ENCODE data around the gene GNAS. TPM values are rescaled to one million over a fixed set of nuclear protein-coding genes. Genes with fewer than 3 reads are reported as not detected.

Gene GNAS
- polyA plus RNA-seq, 6 donors from 2014 or later = 133 to 298 (median 194) TPM

DNA sequence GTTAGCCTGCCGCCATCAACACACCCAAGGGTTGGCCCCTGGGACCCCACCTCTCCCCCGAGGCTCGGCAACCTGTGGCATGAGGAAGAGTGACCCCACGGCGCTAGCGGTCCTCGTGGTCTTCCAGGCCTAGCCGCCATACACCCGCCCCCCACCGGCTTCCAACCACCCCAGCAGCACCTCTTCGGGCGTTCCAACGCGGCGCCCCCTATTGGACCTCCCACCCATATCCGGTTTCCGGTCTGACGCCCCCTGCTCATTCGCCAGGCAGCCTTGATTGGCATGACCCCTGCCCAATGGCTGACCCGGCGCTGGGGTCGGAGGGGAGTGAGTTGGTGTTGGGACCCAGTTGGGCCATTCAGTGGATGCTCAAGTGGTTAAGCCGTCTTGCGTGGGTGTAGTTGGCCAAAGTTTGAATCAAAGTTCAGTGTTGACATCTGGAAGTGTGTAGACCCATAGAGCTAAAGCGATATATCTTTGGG, 1.8 kb upstream of the GNAS start, which contains the start of gene GNAS-AS1:
Gene GNAS-AS1, minus strand, starts transcription at position 210 of the 482 bp plus-strand sequence.
- peak within 1 kb of the TSS in 1 of 6 donors; percentile 12 for H3K27ac Mint-ChIP-seq
- H3K27me3 Mint-ChIP-seq = peaks cover 35 to 79% (median 48%) of the 10 kb centered on the region in 3 donors
- H3K36me3 Mint-ChIP-seq = no peaks in the 10 kb centered on the region
- H3K9me3 Mint-ChIP-seq = peaks cover 0 to 6% (median 0%) of the 10 kb centered on the region in 7 donors
- H3K4me3 Mint-ChIP-seq = peak within 1 kb of the TSS; percentile 80 to 94 (median 89)
- H3K4me1 Mint-ChIP-seq = peaks cover 24 to 44% (median 31%) of the 10 kb centered on the region in 3 donors
- DNase-seq (peak; percentile 60), ATAC-seq (ENCODE audit: low read depth in 2 of 2) (peak; percentile 77)

DNA sequence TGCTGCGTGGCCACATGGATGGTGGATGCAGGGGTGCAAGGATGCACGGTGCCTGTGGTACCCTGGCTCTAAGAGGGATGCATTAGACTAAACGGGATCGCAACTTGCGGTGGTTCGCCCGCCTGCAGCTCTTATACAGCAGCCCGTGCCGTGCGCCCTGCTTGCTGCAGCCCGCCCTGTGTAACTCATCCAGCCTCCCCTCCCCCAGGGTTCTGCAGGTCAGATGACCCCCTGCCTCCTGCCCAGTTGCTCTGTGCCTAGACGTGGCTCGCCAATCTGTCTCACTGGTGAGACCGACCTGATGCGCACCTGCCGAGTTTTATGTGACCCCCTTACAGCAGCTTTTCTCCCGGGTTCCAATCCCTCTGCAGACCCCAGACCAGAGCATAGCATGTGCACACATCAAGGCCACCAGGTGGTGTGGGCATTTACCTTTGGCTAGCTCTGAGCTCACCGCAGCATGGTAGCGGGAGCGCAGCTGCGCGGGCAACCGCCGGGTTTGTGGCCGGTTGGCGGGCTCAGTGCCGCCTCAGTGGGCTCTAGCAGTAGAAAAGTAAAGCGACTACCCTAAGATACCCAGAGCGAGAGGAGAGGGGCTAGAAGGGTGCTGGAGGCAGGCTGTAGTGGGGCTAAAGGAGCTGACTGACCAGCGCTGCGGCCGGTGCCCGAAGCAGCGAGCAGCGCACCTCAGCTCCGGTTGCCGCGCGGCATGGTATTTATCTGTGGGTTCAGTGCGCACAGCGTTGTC, 1.1 kb upstream of the GNAS start:
- peaks cover 0 to 4% (median 0%) of the 10 kb centered on the region in 7 donors for H3K9me3 Mint-ChIP-seq
- peak overlapping the region in 1 of 6 donors; percentile 12 for H3K27ac Mint-ChIP-seq
- ATAC-seq (ENCODE audit: low read depth in 2 of 2) (no peak), DNase-seq (no peak)
- H3K4me3 Mint-ChIP-seq = peak overlapping the region; percentile 80 to 94 (median 89)
- H3K36me3 Mint-ChIP-seq = no peaks in the 10 kb centered on the region
- H3K4me1 Mint-ChIP-seq = peaks cover 28 to 51% (median 36%) of the 10 kb centered on the region in 3 donors
- H3K27me3 Mint-ChIP-seq = peaks cover 36 to 80% (median 48%) of the 10 kb centered on the region in 3 donors

DNA sequence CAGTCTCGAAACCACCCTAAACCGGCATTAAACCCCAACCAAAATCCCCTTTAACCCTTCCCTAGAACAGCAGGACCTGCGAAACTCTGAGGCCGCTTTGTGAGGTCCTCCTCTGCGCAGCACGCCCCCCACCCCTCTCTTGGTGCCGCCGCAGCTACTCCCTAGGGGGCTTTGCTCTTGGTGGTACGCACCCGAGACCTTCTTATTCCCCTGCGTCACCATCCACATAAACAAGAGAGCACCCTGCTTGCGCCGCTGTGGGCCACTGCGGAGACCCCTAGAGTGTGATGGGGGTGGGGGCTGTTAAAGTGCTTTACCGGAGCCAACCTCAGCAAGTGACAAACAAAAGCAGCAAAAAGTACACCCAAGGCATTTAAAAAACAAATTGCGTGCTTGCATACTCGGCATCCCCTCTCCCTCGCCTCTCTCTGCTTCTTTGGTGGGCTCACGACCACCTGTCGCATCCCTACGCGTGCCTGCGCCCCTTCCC, 502 bp upstream of the GNAS start:
- Mint-ChIP-seq H3K36me3 (no peaks in the 10 kb centered on the region), H3K4me3 (peak overlapping the region; percentile 80 to 94 (median 89)), H3K27me3 (peaks cover 41 to 81% (median 54%) of the 10 kb centered on the region in 3 donors), H3K9me3 (peaks cover 0 to 4% (median 0%) of the 10 kb centered on the region in 7 donors), H3K27ac (no peak overlapping the region), H3K4me1 (peaks cover 28 to 52% (median 36%) of the 10 kb centered on the region in 3 donors)
- DNase-seq (no peak), ATAC-seq (ENCODE audit: low read depth in 2 of 2) (no peak)

DNA sequence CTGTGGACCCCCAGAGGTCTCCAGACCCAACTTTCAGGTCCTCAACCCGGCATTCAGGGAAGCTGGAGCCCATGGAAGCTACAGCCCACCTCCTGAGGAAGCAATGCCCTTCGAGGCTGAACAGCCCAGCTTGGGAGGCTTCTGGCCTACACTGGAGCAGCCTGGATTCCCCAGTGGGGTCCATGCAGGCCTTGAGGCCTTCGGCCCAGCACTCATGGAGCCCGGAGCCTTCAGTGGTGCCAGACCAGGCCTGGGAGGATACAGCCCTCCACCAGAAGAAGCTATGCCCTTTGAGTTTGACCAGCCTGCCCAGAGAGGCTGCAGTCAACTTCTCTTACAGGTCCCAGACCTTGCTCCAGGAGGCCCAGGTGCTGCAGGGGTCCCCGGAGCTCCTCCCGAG, 950 bp downstream of the GNAS start:
- H3K9me3 Mint-ChIP-seq = peaks cover 0 to 4% (median 0%) of the 10 kb centered on the region in 7 donors
- H3K36me3 Mint-ChIP-seq = no peaks in the 10 kb centered on the region
- H3K4me3 Mint-ChIP-seq = peak overlapping the region in 4 of 8 donors; percentile 44 to 85 (median 73)
- ATAC-seq (ENCODE audit: low read depth in 2 of 2) (no peak), DNase-seq (no peak)
- no peak overlapping the region for H3K27ac Mint-ChIP-seq
- H3K27me3 Mint-ChIP-seq = peaks cover 41 to 83% (median 68%) of the 10 kb centered on the region in 3 donors
- peaks cover 28 to 44% (median 31%) of the 10 kb centered on the region in 3 donors for H3K4me1 Mint-ChIP-seq

DNA sequence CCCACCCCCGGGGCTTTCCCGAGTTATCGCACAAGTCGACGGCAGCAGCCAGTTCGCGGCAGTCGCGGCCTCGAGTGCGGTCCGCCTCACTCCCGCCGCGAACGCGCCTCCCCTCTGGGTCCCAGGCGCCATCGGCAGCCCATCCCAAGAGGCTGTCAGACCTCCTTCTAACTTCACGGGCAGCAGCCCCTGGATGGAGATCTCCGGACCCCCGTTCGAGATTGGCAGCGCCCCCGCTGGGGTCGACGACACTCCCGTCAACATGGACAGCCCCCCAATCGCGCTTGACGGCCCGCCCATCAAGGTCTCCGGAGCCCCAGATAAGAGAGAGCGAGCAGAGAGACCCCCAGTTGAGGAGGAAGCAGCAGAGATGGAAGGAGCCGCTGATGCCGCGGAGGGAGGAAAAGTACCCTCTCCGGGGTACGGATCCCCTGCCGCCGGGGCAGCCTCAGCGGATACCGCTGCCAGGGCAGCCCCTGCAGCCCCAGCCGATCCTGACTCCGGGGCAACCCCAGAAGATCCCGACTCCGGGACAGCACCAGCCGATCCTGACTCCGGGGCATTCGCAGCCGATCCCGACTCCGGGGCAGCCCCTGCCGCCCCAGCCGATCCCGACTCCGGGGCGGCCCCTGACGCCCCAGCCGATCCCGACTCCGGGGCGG, 1.6 kb downstream of the GNAS start:
- H3K36me3 Mint-ChIP-seq = no peaks in the 10 kb centered on the region
- peak overlapping the region in 7 of 8 donors; percentile 56 to 88 (median 71) for H3K4me3 Mint-ChIP-seq
- ATAC-seq (ENCODE audit: low read depth in 2 of 2) (no peak), DNase-seq (no peak)
- peaks cover 28 to 44% (median 31%) of the 10 kb centered on the region in 3 donors for H3K4me1 Mint-ChIP-seq
- H3K27me3 Mint-ChIP-seq = peaks cover 38 to 89% (median 73%) of the 10 kb centered on the region in 3 donors
- peak overlapping the region in 1 of 6 donors; percentile 96 for H3K27ac Mint-ChIP-seq
- peaks cover 0 to 4% (median 0%) of the 10 kb centered on the region in 7 donors for H3K9me3 Mint-ChIP-seq

DNA sequence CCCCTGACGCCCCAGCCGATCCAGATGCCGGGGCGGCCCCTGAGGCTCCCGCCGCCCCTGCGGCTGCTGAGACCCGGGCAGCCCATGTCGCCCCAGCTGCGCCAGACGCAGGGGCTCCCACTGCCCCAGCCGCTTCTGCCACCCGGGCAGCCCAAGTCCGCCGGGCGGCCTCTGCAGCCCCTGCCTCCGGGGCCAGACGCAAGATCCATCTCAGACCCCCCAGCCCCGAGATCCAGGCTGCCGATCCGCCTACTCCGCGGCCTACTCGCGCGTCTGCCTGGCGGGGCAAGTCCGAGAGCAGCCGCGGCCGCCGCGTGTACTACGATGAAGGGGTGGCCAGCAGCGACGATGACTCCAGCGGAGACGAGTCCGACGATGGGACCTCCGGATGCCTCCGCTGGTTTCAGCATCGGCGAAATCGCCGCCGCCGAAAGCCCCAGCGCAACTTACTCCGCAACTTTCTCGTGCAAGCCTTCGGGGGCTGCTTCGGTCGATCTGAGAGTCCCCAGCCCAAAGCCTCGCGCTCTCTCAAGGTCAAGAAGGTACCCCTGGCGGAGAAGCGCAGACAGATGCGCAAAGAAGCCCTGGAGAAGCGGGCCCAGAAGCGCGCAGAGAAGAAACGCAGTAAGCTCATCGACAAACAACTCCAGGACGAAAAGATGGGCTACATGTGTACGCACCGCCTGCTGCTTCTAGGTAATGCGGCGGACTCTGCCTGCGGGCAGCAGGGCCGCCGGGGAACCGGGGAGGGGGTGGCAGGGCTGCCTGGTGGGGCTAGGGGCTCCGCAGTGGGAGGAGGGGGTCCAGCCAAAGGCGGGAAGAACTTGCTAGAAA, 2.3 kb downstream of the GNAS start:
- H3K9me3 Mint-ChIP-seq = peaks cover 0 to 4% (median 0%) of the 10 kb centered on the region in 7 donors
- H3K4me1 Mint-ChIP-seq = peaks cover 24 to 40% (median 31%) of the 10 kb centered on the region in 3 donors
- DNase-seq (no peak), ATAC-seq (ENCODE audit: low read depth in 2 of 2) (no peak)
- H3K27ac Mint-ChIP-seq = no peak overlapping the region
- H3K4me3 Mint-ChIP-seq = peak overlapping the region; percentile 9 to 84 (median 70)
- no peaks in the 10 kb centered on the region for H3K36me3 Mint-ChIP-seq
- peaks cover 32 to 89% (median 66%) of the 10 kb centered on the region in 3 donors for H3K27me3 Mint-ChIP-seq

DNA sequence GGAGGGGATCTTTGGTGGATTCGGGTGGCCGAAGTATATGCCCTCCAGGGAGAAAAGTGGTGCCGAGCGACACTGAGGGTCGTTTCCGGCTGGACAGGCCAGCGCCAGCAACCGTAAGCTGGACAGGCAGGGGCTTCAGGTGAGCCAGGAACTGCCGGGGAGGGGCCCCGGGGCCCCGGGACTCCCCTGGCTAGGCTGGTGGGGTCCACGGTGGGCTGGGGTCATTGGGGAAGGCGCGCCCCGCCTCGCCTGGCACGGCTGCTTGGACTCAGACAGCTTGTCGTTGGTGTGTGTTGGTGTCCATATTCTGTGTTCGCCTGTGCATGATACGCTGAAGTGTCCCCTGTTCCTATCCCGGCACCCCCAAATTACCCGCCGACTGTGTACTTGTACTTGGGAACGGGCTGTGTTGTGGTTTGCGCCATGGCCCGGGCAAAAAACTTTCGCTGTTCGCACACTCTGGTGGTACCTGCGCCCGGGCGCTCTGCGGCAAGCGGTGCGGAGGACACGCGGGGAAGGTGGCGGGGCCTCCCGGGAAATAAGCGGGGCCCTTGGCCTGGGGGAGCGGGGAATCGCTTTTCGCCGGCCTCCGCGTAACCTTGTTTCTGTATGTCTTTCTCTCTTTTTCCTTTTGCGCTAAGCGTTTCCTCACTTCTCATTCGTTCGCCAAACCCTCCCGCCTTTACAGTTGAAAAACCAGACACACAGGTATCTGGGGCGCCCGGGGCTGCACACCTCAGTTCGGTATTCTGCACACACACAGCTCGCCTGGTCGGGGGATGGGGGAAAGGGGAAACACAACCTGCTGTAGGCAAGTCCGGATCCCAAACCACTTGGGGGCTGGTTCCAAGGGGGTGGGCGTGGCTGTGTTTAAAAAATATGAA, 3.2 kb downstream of the GNAS start:
- peak in 1 of 2 donors; percentile 41 for ATAC-seq (ENCODE audit: low read depth in 2 of 2)
- Mint-ChIP-seq H3K9me3 (peaks cover 0 to 3% (median 0%) of the 10 kb centered on the region in 7 donors), H3K4me1 (peaks cover 22 to 32% (median 27%) of the 10 kb centered on the region in 3 donors), H3K36me3 (no peaks in the 10 kb centered on the region), H3K27ac (no peak overlapping the region), H3K4me3 (peak overlapping the region; percentile 20 to 84 (median 70)), H3K27me3 (peaks cover 31 to 89% (median 64%) of the 10 kb centered on the region in 3 donors)
- DNase-seq = no peak

DNA sequence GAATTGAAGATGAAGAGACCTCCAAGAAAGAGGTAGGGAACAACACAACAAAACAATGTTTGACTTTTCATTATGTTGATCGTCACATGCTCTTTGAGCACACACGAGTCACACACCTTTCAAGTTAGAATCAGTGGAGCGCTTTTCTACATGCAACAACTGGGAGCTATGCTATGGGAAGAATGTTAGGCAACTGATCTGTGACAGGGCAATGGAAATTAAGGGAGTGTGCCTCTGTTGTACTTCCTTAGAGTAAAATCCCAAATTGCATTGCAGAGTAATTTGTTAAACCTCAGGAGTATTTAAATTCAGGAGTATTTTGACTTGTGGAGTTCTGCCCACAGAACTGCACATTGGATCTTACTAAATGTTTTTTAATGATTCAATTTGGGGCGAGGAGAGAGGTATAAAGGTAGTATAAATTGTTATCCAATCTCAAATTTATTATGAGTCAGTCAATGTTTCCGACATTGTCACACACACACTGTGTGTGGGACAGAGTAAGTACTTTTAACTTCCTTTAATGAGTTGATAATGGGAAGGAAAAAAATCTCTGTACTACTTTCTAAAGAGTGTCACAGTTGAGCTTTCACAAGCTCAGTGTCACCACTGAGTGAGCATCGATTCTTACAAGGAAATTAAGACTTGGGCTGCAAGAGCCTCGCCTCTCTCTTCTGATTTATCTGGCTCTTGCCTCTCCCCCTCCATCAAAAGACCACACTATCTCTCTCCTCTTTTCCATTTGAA, 10.7 kb downstream of the GNAS start:
- Mint-ChIP-seq H3K4me1 (no peaks in the 10 kb centered on the region), H3K9me3 (no peaks in the 10 kb centered on the region), H3K4me3 (peak overlapping the region in 1 of 8 donors; percentile 31), H3K27me3 (peaks cover 24 to 57% (median 33%) of the 10 kb centered on the region in 3 donors), H3K27ac (no peak overlapping the region), H3K36me3 (no peaks in the 10 kb centered on the region)
- ATAC-seq (ENCODE audit: low read depth in 2 of 2) (no peak), DNase-seq (no peak)

DNA sequence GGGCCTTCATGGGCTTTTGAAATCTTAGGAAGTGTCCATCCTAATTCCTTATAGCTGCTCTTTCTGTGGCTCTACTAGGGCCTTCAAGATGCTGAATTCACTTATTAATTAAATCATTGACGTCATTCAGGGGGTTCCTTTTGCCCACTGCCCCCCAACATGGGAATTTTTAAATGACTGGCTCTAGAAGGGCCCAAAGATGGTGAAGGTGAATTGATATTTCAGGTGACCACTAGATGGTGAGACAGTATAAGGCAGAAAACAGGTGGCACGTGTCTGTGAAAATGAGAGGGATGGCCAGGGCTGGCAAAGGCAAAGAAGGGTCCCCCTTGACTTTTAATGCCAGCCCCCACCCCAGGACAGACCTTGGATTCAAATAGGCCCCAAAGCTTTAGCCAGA, 11.8 kb downstream of the GNAS start:
- no peak overlapping the region for H3K4me3 Mint-ChIP-seq
- DNase-seq (peak; percentile 26), ATAC-seq (ENCODE audit: low read depth in 2 of 2) (peak; percentile 38 to 55)
- peaks cover 25 to 47% (median 27%) of the 10 kb centered on the region in 3 donors for H3K27me3 Mint-ChIP-seq
- H3K27ac Mint-ChIP-seq = no peak overlapping the region
- no peaks in the 10 kb centered on the region for H3K4me1 Mint-ChIP-seq
- no peaks in the 10 kb centered on the region for H3K9me3 Mint-ChIP-seq
- H3K36me3 Mint-ChIP-seq = no peaks in the 10 kb centered on the region

DNA sequence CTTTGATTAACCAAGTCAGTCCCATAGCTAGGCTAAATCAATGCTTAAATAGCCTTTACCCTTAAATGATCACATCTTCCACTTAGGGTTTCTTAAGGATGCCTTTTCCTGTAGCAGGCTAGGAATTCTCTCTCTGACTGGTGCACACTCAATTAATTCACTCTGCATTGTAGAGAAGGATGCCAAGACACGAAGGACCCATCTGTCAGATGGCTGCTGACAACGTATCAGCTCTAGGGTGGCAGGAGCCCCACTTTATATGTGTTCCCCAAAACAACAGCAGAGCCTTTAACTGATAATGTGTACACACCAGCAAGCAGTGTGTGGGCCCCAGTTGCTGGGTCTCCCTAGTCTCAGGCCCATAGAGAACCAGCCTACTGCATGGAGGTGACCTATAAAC, 13.3 kb downstream of the GNAS start:
- H3K36me3 Mint-ChIP-seq = no peaks in the 10 kb centered on the region
- ATAC-seq (ENCODE audit: low read depth in 2 of 2) (no peak), DNase-seq (no peak)
- no peaks in the 10 kb centered on the region for H3K9me3 Mint-ChIP-seq
- peaks cover 4 to 10% (median 9%) of the 10 kb centered on the region in 3 donors for H3K4me1 Mint-ChIP-seq
- peaks cover 16 to 32% (median 23%) of the 10 kb centered on the region in 3 donors for H3K27me3 Mint-ChIP-seq
- no peak overlapping the region for H3K27ac Mint-ChIP-seq
- H3K4me3 Mint-ChIP-seq = no peak overlapping the region

DNA sequence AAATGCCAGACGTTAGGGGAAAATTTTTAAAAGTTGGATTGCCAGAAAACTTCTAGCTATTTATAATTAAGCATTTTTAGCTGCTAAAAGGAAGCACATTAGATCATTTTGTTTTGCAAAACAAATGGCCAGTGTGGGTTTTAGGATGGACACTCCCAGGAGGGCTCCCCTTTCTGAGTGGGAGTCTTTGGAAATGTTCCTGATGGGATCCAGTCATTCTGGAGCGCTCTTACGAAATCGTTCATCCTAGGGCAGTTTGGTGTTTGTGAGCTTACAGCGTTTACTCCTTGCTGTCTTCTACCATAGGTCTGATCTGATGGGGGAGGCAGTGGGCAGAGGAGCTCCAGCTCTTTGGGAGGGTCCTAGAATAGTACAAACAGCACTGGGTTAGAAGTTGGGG, 14.7 kb downstream of the GNAS start:
- Mint-ChIP-seq H3K4me3 (no peak overlapping the region), H3K36me3 (no peaks in the 10 kb centered on the region), H3K4me1 (peaks cover 7 to 12% (median 9%) of the 10 kb centered on the region in 3 donors), H3K9me3 (no peaks in the 10 kb centered on the region), H3K27me3 (peaks cover 6 to 23% (median 17%) of the 10 kb centered on the region in 3 donors), H3K27ac (no peak overlapping the region)
- ATAC-seq (ENCODE audit: low read depth in 2 of 2) = no peak
- no peak for DNase-seq

Measured in naive B cell (primary cell).